ENCODE data around the gene PTPN20. TPM values are rescaled to one million over a fixed set of nuclear protein-coding genes. Genes with fewer than 3 reads are reported as not detected.

PTPN20 gene
- total RNA-seq, 1 donor from 2014 or later: 5.3 TPM

DNA sequence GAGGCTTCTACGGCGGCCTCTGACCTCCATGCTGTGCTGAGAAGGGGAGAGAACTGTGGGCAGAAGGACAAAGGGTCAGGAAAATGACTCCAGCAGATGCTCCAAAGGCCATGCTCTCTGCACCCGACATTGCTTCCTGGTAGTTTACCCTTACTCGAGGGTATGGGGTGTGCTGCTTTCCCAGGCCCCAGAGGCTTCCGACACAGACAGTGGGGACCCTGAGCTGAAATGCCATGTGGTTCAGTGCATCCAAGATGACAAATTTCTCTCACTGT lies 130.9 kb downstream of the PTPN20 start:
- no peak for TF ChIP-seq CTCF (IDR thresholded peaks at IDR 0.05; ENCODE audit: insufficient read depth, low read length, poor library complexity, severe bottlenecking)
- no peak overlapping the region for H3K4me3 ChIP-seq (ENCODE audit: low read depth, low read length)
- no peaks in the 10 kb centered on the region for H3K36me3 ChIP-seq (ENCODE audit: control insufficient read depth, insufficient read depth, low read length)
- peaks cover 12% of the 10 kb centered on the region for H3K27me3 ChIP-seq (ENCODE audit: control insufficient read depth, insufficient read depth, low read length)
- DNase-seq (ENCODE audit: low read depth): no peak

DNA sequence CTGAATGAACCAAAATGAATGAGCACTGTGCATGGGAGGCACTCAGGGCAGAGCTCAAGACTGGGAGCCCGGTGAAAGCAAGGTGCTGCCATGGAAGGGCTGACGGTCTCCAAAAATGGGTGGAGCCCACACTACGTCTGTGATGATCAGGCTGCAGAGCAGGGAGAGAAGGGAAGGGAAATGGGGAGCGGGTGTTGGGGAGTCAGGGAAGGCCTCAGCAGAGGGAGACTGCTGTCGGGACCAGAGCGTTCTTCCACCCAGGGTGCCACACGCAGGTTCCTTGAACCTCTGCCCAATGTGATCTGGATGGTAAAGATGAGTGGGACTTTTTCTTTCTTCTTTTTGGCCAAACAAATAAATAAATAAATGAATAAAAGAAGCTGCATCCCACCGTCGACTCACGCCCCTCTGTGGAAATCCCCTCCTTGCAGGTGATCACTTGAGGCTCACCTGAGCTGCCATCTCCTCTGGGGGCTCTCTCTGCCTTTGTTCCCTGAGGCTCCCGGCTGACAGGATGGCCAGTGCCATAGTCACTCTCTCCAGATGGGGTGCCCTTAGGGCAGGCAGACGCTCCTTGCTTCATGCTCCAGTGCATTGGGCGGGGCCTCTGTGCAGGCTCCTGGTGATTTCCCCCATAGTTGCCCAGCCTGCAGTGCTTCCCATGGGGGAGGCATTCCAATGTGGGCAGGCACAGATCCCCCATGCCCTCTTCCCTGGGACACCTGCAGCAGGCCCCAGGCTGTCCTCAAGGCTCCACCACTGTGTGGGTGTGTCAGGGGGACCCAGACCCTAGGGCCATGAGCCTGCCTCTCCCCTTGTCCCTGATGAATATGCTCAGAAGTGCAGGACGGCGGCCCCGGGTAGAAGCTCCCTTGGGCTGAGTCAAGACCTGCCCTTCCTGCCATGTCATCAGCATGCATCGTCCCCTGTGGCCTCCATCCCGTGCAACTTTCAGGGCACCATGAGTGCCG lies 131.8 kb downstream of the PTPN20 start:
- no peak overlapping the region for H3K4me3 ChIP-seq (ENCODE audit: low read depth, low read length)
- DNase-seq (ENCODE audit: low read depth): no peak
- H3K36me3 ChIP-seq (ENCODE audit: control insufficient read depth, insufficient read depth, low read length): no peaks in the 10 kb centered on the region
- H3K27me3 ChIP-seq (ENCODE audit: control insufficient read depth, insufficient read depth, low read length): peaks cover 10% of the 10 kb centered on the region
- no peak for TF ChIP-seq CTCF (IDR thresholded peaks at IDR 0.05; ENCODE audit: insufficient read depth, low read length, poor library complexity, severe bottlenecking)

GRCh38 chr10:47043928-47044538 lies 132.8 kb downstream of the PTPN20 start:
- no peak for TF ChIP-seq CTCF (IDR thresholded peaks at IDR 0.05; ENCODE audit: insufficient read depth, low read length, poor library complexity, severe bottlenecking)
- H3K4me3 ChIP-seq (ENCODE audit: low read depth, low read length): no peak overlapping the region
- H3K36me3 ChIP-seq (ENCODE audit: control insufficient read depth, insufficient read depth, low read length): no peaks in the 10 kb centered on the region
- no peak for DNase-seq (ENCODE audit: low read depth)
- peaks cover 7% of the 10 kb centered on the region for H3K27me3 ChIP-seq (ENCODE audit: control insufficient read depth, insufficient read depth, low read length)

GRCh38 chr10:47044741-47045140 lies 133.5 kb downstream of the PTPN20 start:
- no peak for DNase-seq (ENCODE audit: low read depth)
- no peak overlapping the region for H3K4me3 ChIP-seq (ENCODE audit: low read depth, low read length)
- no peaks in the 10 kb centered on the region for H3K36me3 ChIP-seq (ENCODE audit: control insufficient read depth, insufficient read depth, low read length)
- TF ChIP-seq CTCF (IDR thresholded peaks at IDR 0.05; ENCODE audit: insufficient read depth, low read length, poor library complexity, severe bottlenecking): no peak
- peaks cover 6% of the 10 kb centered on the region for H3K27me3 ChIP-seq (ENCODE audit: control insufficient read depth, insufficient read depth, low read length)

DNA sequence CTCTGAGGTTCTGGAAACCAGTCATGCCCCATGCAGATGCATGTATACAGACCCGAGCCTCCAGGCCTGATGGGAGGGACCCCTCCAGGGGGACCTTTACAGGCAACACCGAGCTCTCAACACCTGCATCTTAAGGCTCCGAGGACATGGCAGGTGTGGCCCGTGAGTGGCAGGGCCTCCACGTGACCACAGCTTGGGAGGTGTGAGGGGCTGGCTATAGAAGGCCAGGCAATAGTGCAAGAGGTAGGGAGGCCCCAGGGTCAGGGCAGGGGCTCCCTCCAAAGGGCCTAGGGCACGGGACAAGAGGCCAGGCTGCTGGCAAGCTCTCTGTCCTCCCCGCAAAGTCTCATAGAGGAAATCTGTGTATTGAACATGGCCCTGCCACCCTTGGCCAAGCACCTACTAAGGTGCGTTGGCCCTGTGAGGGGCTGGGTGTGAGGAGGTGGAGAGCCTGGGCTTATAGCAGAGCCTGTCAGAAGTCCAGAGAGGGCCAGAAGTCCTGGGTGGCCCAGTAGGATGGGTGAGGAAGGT lies 134.2 kb downstream of the PTPN20 start:
- no peak for TF ChIP-seq CTCF (IDR thresholded peaks at IDR 0.05; ENCODE audit: insufficient read depth, low read length, poor library complexity, severe bottlenecking)

More for the DNA sequence above, 134.2 kb downstream of the PTPN20 start:
- no peak overlapping the region for H3K4me3 ChIP-seq (ENCODE audit: low read depth, low read length)
- no peaks in the 10 kb centered on the region for H3K36me3 ChIP-seq (ENCODE audit: control insufficient read depth, insufficient read depth, low read length)
- DNase-seq (ENCODE audit: low read depth): no peak
- peaks cover 3% of the 10 kb centered on the region for H3K27me3 ChIP-seq (ENCODE audit: control insufficient read depth, insufficient read depth, low read length)
